Ishikawa (cell line): ENCODE results near the gene ARHGAP31.

ENCODE experiments used
- EP300 ChIP-seq: IDR thresholded peaks from 2 replicates; pipeline ENCODE4 v1.6.1; 2012; ENCODE audit warnings: borderline replicate concordance
- NFIC ChIP-seq: IDR thresholded peaks from 2 replicates; pipeline ENCODE4 v1.6.1; 2012
- RAD21 ChIP-seq: IDR thresholded peaks from 2 replicates; pipeline ENCODE4 v1.6.1; 2012; ENCODE audit warnings: low read depth
- TAF1 ChIP-seq: IDR thresholded peaks from 2 replicates; pipeline ENCODE4 v1.6.1; 2012; ENCODE audit warnings: low read depth, mild to moderate bottlenecking
- TCF12 ChIP-seq: IDR thresholded peaks from 2 replicates; pipeline ENCODE4 v1.6.1; 2012; ENCODE audit warnings: low read depth
- TEAD4 ChIP-seq: IDR thresholded peaks from 2 replicates; pipeline ENCODE4 v1.6.1; 2012
- TF ChIP-seq, protein P1 (sequence below): IDR thresholded peaks from 2 replicates; pipeline ENCODE4 v1.6.1; 2012

DNA sequence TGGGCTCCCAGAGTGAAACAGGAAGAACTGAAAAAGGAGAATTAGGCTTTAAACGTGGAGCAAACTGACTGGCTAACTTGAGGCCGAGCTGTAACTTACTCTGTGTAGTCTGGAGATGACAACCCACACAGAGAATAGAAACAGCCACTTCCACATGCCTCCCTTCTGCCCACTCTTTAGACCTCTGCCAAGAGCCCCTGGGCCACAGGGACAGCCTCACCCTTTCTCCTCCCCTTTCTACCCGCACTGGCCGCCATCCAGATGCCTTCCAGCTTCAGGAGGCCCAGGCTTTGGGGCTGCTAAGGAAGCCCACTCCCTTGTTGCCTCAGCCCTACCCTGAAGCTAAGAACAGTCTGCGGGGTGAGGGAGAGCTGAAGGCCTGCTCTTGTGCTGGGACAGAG is 6.8 kb downstream of the ARHGAP31 start:
- no peak for TF ChIP-seq TAF1
- TF ChIP-seq RAD21, result no peak
- no peak for TF ChIP-seq TCF12
- TF ChIP-seq TEAD4, result no peak
- TF ChIP-seq EP300, result no peak
- TF ChIP-seq NFIC, result no peak
- TF ChIP-seq, protein P1, sequence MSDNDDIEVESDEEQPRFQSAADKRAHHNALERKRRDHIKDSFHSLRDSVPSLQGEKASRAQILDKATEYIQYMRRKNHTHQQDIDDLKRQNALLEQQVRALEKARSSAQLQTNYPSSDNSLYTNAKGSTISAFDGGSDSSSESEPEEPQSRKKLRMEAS, result no peak
